Skeletal muscle satellite cell (primary cell): ENCODE measurements around the gene MRPL22.
"Not testable (repeated sequence)": the region's sequence is repeated elsewhere in the genome, so short reads cannot be mapped to it uniquely, and the experiment has no call there.

Source experiments
- H3K27me3 ChIP-seq: 2 replicates; pipeline ENCODE4 v1.7.0; 2013; ENCODE audit warnings: low read length; ENCODE audit not compliant: control insufficient read depth, insufficient read depth
- H3K36me3 ChIP-seq: 2 replicates; pipeline ENCODE4 v1.7.0; 2013; ENCODE audit warnings: mild to moderate bottlenecking, control low read depth, low read length; ENCODE audit not compliant: insufficient read depth
- H3K4me1 ChIP-seq: 2 replicates; pipeline ENCODE4 v1.7.0; 2013; ENCODE audit warnings: low read length; ENCODE audit not compliant: control insufficient read depth, insufficient read depth
- H3K4me2 ChIP-seq: 2 replicates; pipeline ENCODE4 v1.7.0; 2013; ENCODE audit warnings: mild to moderate bottlenecking, low read length
- H3K4me3 ChIP-seq: 2 replicates; pipeline ENCODE4 v1.7.0; 2013; ENCODE audit warnings: low read length
- H3K9ac ChIP-seq: 2 replicates; pipeline ENCODE4 v1.7.0; 2013; ENCODE audit warnings: mild to moderate bottlenecking, low read depth, low read length, moderate library complexity
- H3K9me3 ChIP-seq: replicated peaks from 2 replicates; pipeline ENCODE4 v1.7.0; 2013; ENCODE audit warnings: mild to moderate bottlenecking, control low read depth, low read length

Gene MRPL22

DNA sequence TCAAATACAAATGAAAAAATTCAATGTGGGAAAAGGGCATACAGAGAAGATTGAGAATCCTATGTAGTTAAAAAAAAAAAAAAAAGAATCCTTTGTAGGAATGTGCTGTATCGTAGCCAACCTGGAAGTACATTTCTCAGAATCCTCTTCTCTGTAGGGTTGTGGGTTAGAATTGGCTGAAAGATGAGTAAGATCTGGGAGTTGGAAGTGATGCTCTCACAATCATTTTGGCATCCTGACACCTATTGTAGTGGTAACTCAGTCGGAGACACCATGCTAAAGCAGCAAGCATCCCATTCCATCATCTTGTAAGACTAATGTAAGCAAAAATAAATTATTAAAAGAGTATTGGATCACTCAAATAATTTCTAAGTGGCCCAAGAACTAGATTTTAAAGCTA, 30.6 kb downstream of the MRPL22 start:
- Histone ChIP-seq H3K4me2 (no peak overlapping the region), H3K4me1 (no peaks in the 10 kb centered on the region), H3K36me3 (peaks cover 7% of the 10 kb centered on the region), H3K9me3 (no peaks in the 10 kb centered on the region), H3K9ac (no peak overlapping the region), H3K27me3 (no peaks in the 10 kb centered on the region), H3K4me3 (no peak overlapping the region)

- no peak overlapping the region for H3K9ac ChIP-seq
- no peaks in the 10 kb centered on the region for H3K36me3 ChIP-seq
- no peaks in the 10 kb centered on the region for H3K9me3 ChIP-seq
- H3K27me3 ChIP-seq: no peaks in the 10 kb centered on the region
- no peak overlapping the region for H3K4me3 ChIP-seq
- no peak overlapping the region for H3K4me2 ChIP-seq
- H3K4me1 ChIP-seq: no peaks in the 10 kb centered on the region
Observed at GRCh38 chr5:154972476-154973080, 31.7 kb downstream of the MRPL22 start.

GRCh38 chr5:154976082-154976481, 35.2 kb downstream of the MRPL22 start:
- not testable (repeated sequence) for H3K4me1 ChIP-seq, H3K27me3 ChIP-seq, H3K36me3 ChIP-seq, H3K9me3 ChIP-seq, H3K9ac ChIP-seq, H3K4me3 ChIP-seq, H3K4me2 ChIP-seq

GRCh38 chr5:154977409-154977808, 36.5 kb downstream of the MRPL22 start:
- H3K36me3 ChIP-seq: no peaks in the 10 kb centered on the region
- no peak overlapping the region for H3K9ac ChIP-seq
- no peaks in the 10 kb centered on the region for H3K4me1 ChIP-seq
- H3K4me2 ChIP-seq: no peak overlapping the region
- H3K9me3 ChIP-seq: no peaks in the 10 kb centered on the region
- H3K4me3 ChIP-seq: no peak overlapping the region
- H3K27me3 ChIP-seq: no peaks in the 10 kb centered on the region

DNA sequence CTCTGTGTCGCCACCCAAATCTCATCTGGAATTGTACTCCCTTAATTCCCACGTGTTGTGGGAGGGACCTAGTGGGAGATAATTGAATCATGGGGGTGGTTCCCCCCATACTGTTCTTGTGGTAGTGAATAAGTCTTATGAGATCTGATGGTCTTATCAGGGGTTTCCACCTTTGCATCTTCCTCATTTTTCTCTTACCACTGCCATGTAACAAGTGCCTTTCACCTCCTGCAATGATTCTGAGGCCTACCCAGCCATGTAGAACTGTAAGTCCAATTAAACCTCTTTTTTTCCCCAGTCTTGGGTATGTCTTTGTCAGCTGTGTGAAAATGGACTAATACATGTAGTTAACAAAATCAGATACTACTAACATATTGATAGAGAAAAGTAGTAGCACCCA, 37.4 kb downstream of the MRPL22 start:
- H3K4me3 ChIP-seq, H3K36me3 ChIP-seq, H3K9ac ChIP-seq, H3K4me2 ChIP-seq, H3K27me3 ChIP-seq, H3K9me3 ChIP-seq, H3K4me1 ChIP-seq: not testable (repeated sequence)

GRCh38 chr5:154984946-154985516, 44.2 kb downstream of the MRPL22 start:
- Histone ChIP-seq H3K27me3 (no peaks in the 10 kb centered on the region), H3K9ac (no peak overlapping the region), H3K36me3 (no peaks in the 10 kb centered on the region), H3K9me3 (no peaks in the 10 kb centered on the region), H3K4me2 (no peak overlapping the region), H3K4me3 (no peak overlapping the region), H3K4me1 (no peaks in the 10 kb centered on the region)

DNA sequence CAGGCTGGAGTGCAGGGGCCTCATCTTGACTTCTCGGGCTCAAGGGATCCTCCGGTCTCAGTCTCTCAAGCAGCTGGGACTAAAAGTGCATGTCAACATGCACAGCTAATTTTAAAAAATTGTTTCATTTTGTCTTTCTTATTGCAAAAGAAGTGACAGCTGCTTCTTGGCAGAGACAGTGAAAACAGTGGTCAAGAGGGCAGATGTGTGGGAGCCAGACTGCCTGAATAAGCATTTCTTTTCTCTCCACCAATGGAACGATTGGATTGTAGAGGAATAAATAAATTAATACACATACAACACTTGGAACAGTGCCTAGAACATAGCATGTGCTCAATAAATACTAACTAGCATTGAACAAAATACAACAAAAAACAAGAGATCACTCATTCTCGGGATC, 45.3 kb downstream of the MRPL22 start:
- Histone ChIP-seq H3K9ac (no peak overlapping the region), H3K36me3 (no peaks in the 10 kb centered on the region), H3K4me3 (no peak overlapping the region), H3K9me3 (no peaks in the 10 kb centered on the region), H3K4me2 (no peak overlapping the region), H3K27me3 (no peaks in the 10 kb centered on the region), H3K4me1 (no peaks in the 10 kb centered on the region)

GRCh38 chr5:154989626-154990025, 48.8 kb downstream of the MRPL22 start:
- Histone ChIP-seq H3K36me3 (no peaks in the 10 kb centered on the region), H3K4me1 (no peaks in the 10 kb centered on the region), H3K4me2 (no peak overlapping the region), H3K9me3 (no peaks in the 10 kb centered on the region), H3K9ac (no peak overlapping the region), H3K4me3 (no peak overlapping the region), H3K27me3 (no peaks in the 10 kb centered on the region)

DNA sequence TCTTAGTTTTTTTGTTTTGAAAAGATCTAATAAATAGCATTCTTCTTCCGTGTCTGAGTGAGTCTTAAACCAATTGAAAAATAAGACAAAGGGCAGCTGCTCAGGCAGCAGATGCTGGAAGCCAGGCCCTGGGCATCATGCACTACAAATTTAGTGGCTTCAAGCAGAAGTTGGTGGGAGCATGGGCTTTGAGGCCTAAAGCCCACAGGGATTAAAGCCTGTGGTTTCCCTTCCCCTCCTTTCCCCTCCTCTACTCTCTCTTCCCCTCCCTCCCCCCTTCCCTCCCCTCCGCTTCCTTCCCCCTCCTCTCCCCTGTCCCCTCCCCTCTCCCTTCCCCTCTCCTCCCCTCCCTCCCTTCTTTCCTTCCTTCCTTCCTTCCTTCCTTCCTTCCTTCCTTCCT, 52.6 kb downstream of the MRPL22 start:
- Histone ChIP-seq H3K4me2 (no peak overlapping the region), H3K4me3 (no peak overlapping the region), H3K4me1 (no peaks in the 10 kb centered on the region), H3K27me3 (peaks cover 3% of the 10 kb centered on the region), H3K9ac (no peak overlapping the region), H3K9me3 (no peaks in the 10 kb centered on the region), H3K36me3 (no peaks in the 10 kb centered on the region)

- Histone ChIP-seq H3K4me2 (no peak overlapping the region), H3K9me3 (no peaks in the 10 kb centered on the region), H3K4me3 (no peak overlapping the region), H3K36me3 (no peaks in the 10 kb centered on the region), H3K9ac (no peak overlapping the region), H3K27me3 (peaks cover 3% of the 10 kb centered on the region), H3K4me1 (no peaks in the 10 kb centered on the region)
Observed at GRCh38 chr5:154995679-154996078, 54.8 kb downstream of the MRPL22 start.

DNA sequence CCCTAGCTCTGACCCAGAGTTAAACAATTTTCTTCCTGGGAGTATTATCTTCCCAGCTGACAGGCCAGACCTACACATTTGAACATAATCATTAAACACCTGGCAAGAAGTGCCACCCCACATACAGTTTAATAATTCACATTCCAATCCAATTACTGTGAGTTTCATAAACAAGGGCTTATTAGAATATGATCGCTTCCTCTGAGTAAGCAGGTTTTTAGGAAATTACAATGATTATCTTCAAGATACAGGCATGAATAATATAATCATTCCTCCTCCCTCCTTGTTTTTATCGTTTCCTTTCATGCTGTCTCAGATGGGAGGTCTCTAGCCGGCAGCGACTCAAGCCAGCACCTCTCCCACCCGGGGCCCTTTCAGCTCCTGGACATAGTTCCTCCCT, 56.9 kb downstream of the MRPL22 start:
- Histone ChIP-seq H3K4me2 (no peak overlapping the region), H3K9me3 (no peaks in the 10 kb centered on the region), H3K36me3 (no peaks in the 10 kb centered on the region), H3K4me3 (no peak overlapping the region), H3K9ac (no peak overlapping the region), H3K4me1 (no peaks in the 10 kb centered on the region), H3K27me3 (peaks cover 3% of the 10 kb centered on the region)

DNA sequence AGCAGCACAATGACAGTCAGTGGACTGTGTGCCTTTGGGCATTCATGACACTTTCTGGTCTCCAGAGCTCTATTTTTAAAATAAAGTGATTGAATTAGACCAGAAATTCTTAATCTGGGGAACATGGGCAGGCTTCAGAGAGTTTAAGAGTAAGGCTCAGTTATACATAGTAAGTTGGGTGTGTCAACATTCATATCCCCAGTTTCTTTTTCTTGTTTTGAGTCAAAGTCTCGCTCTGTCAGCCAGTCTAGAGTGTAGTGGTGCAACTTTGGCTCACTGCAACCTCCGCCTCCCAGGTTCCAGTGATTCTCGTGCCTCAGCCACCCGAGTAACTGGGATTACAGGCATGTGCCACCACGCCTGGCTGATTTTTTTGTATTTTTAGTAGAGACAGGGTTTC, 59.0 kb downstream of the MRPL22 start:
- Histone ChIP-seq H3K9me3 (no peaks in the 10 kb centered on the region), H3K27me3 (peaks cover 2% of the 10 kb centered on the region), H3K4me3 (no peak overlapping the region), H3K36me3 (no peaks in the 10 kb centered on the region), H3K4me2 (no peak overlapping the region), H3K4me1 (no peaks in the 10 kb centered on the region), H3K9ac (no peak overlapping the region)
